Lower lobe of right lung (tissue), 2 donors: ENCODE measurements around the gene MTHFD1L. TPM values are rescaled to one million over a fixed set of nuclear protein-coding genes. Genes with fewer than 3 reads are reported as not detected.

Source experiments
- ATAC-seq, 2 donors: fragments of 200-7000 bp; cut with Tn5 transposase; one replicate each; pipeline ENCODE4 v1.9.1; 2020 to 2022; ENCODE audit warnings: mild to moderate bottlenecking in 2 of 2, moderate library complexity in 2 of 2
- DNase-seq: peaks from one replicate; pipeline ENCODE4 v3.0.0-alpha.2; 2020
- H3K27ac ChIP-seq: fragments of 200-600 bp; one replicate; pipeline ENCODE4 v1.8.0; 2022
- H3K27me3 ChIP-seq: fragments of 200-600 bp; one replicate; pipeline ENCODE4 v1.8.0; 2022; ENCODE audit warnings: low read depth
- H3K36me3 ChIP-seq: fragments of 200-600 bp; one replicate; pipeline ENCODE4 v1.8.0; 2022; ENCODE audit warnings: mild to moderate bottlenecking
- H3K4me1 ChIP-seq: fragments of 200-600 bp; one replicate; pipeline ENCODE4 v1.8.0; 2022
- H3K4me3 ChIP-seq: fragments of 200-600 bp; one replicate; pipeline ENCODE4 v1.8.0; 2022; ENCODE audit warnings: mild to moderate bottlenecking
- H3K9me3 ChIP-seq: fragments of 200-600 bp; one replicate; pipeline ENCODE4 v1.8.0; 2022
- intact Hi-C: fragments of 100-400 bp; cut with DNase I; formaldehyde crosslinking; loops from one replicate; pipeline ENCODE4 v1.11.0; 2022
- total RNA-seq: library from RNA; stranded (reverse); fragmentation: NEBNext Ultra II Directional; extraction: Animal tissue kit (Norgen Biotek cat#: 25700); gene quantifications from one replicate; pipeline ENCODE4 v1.2.1, GENCODE V29; 2021
- TF ChIP-seq, protein P1 (sequence below): fragments of 200-600 bp; IDR thresholded peaks from one replicate; pipeline ENCODE4 v1.8.0; 2022; ENCODE audit warnings: antibody characterized with exemption, mild to moderate bottlenecking
- donor health status: DM: no; HTN: yes; CAD: no; lungs with severe emphysema.

MTHFD1L gene
- total RNA-seq, 1 donor from 2014 or later = 22.1 TPM

DNA sequence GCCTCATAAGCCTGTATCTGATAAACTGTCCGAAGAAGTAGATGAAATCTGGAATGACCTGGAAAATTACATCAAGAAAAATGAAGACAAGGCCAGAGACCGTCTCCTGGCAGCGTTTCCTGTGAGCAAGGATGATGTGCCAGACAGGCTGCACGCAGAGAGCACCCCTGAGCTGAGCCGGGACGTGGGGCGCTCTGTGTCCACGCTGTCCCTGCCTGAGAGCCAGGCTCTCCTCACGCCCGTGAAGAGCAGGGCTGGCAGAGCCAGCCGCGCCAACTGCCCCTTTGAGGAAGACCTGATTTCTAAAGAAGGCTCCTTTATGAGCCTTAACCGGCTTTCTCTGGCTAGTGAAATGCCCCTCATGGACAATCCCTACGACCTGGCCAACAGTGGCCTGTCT, 33.9 kb upstream of the MTHFD1L start:
- no peaks in the 10 kb centered on the region for H3K4me1 ChIP-seq
- TF ChIP-seq, protein P1, sequence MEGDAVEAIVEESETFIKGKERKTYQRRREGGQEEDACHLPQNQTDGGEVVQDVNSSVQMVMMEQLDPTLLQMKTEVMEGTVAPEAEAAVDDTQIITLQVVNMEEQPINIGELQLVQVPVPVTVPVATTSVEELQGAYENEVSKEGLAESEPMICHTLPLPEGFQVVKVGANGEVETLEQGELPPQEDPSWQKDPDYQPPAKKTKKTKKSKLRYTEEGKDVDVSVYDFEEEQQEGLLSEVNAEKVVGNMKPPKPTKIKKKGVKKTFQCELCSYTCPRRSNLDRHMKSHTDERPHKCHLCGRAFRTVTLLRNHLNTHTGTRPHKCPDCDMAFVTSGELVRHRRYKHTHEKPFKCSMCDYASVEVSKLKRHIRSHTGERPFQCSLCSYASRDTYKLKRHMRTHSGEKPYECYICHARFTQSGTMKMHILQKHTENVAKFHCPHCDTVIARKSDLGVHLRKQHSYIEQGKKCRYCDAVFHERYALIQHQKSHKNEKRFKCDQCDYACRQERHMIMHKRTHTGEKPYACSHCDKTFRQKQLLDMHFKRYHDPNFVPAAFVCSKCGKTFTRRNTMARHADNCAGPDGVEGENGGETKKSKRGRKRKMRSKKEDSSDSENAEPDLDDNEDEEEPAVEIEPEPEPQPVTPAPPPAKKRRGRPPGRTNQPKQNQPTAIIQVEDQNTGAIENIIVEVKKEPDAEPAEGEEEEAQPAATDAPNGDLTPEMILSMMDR = no peak
- no peaks in the 10 kb centered on the region for H3K27me3 ChIP-seq
- no peaks in the 10 kb centered on the region for H3K9me3 ChIP-seq
- no peak overlapping the region for H3K4me3 ChIP-seq
- H3K27ac ChIP-seq = no peak overlapping the region
- H3K36me3 ChIP-seq = peaks cover 19% of the 10 kb centered on the region
- intact Hi-C loops = no loop called here
- ATAC-seq (peak in 1 of 2 donors; percentile 11), DNase-seq (no peak)

DNA sequence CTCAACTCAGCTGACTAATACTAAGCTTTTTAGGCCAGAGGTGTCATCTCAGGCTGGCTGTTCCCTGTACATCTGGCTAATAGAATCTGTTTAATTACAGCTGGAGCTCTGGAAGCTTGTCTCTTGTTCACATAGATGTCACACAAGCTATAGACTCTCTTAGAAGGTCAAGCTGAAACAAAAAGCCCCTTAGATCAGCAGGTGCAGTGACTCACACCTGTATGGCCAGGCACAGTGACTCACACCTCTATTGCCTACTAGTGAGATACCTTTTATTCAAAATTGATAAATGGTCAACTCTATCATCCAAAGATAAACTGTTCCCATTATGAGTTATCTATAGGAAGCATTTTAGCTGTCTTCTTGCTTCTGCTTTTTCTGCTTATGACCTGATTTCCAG, 29.9 kb upstream of the MTHFD1L start:
- Histone ChIP-seq H3K27ac (no peak overlapping the region), H3K4me3 (no peak overlapping the region), H3K27me3 (no peaks in the 10 kb centered on the region), H3K36me3 (peaks cover 28% of the 10 kb centered on the region), H3K9me3 (no peaks in the 10 kb centered on the region), H3K4me1 (no peaks in the 10 kb centered on the region)
- DNase-seq = no peak
- intact Hi-C loops = no loop called here
- TF ChIP-seq, protein P1 = no peak
- no peak for ATAC-seq

DNA sequence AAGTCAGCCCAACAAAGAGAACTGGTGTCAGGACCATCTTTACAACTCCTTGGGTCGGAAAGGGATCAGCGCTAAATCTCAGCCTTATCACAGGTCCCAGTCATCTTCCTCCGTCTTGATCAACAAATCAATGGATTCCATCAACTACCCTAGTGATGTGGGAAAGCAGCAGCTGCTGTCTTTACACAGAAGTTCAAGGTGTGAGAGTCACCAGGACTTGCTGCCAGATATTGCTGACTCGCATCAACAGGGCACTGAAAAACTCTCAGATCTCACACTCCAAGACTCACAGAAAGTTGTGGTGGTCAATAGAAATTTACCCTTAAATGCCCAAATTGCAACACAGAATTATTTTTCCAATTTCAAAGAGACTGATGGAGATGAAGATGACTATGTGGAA, 25.3 kb upstream of the MTHFD1L start:
- no peak overlapping the region for H3K4me3 ChIP-seq
- ATAC-seq (no peak), DNase-seq (no peak)
- no peaks in the 10 kb centered on the region for H3K27me3 ChIP-seq
- H3K36me3 ChIP-seq = peaks cover 10% of the 10 kb centered on the region
- intact Hi-C loops = no loop called here
- H3K9me3 ChIP-seq = no peaks in the 10 kb centered on the region
- TF ChIP-seq, protein P1 = no peak
- no peak overlapping the region for H3K27ac ChIP-seq
- no peaks in the 10 kb centered on the region for H3K4me1 ChIP-seq

GRCh38 chr6:150841189-150841588, 24.3 kb upstream of the MTHFD1L start:
- H3K27me3 ChIP-seq = no peaks in the 10 kb centered on the region
- no peak overlapping the region for H3K27ac ChIP-seq
- intact Hi-C loops = no loop called here
- DNase-seq = no peak
- peaks cover 10% of the 10 kb centered on the region for H3K36me3 ChIP-seq
- TF ChIP-seq, protein P1 = no peak
- no peak for ATAC-seq
- no peak overlapping the region for H3K4me3 ChIP-seq
- H3K4me1 ChIP-seq = no peaks in the 10 kb centered on the region
- H3K9me3 ChIP-seq = no peaks in the 10 kb centered on the region

GRCh38 chr6:150841697-150842096, 23.8 kb upstream of the MTHFD1L start:
- ATAC-seq (no peak), DNase-seq (no peak)
- H3K36me3 ChIP-seq = peaks cover 10% of the 10 kb centered on the region
- no peaks in the 10 kb centered on the region for H3K4me1 ChIP-seq
- H3K9me3 ChIP-seq = no peaks in the 10 kb centered on the region
- intact Hi-C loops = no loop called here
- no peak overlapping the region for H3K27ac ChIP-seq
- no peak overlapping the region for H3K4me3 ChIP-seq
- H3K27me3 ChIP-seq = no peaks in the 10 kb centered on the region
- TF ChIP-seq, protein P1 = no peak

DNA sequence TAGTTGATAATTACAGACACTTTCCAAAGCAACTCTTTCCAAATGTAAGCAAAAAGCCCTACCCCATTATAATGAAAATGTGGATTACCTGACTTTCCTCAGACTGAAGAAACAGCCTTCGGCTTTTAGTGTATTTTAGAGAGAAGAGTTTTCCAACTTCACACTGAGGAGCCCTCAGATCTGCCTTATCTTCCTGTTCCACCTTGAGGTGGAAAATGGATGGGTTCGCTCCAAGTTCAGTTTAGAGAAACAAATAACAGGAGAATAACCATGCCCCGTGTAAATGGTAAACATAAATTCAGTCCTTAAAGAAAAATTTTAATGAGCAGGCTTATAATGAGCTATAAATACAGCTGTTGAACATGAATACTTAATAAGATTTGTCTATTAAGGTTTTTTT, 21.1 kb upstream of the MTHFD1L start:
- Histone ChIP-seq H3K27ac (no peak overlapping the region), H3K36me3 (peaks cover 10% of the 10 kb centered on the region), H3K27me3 (no peaks in the 10 kb centered on the region), H3K4me1 (no peaks in the 10 kb centered on the region), H3K4me3 (no peak overlapping the region), H3K9me3 (no peaks in the 10 kb centered on the region)
- intact Hi-C loops = no loop called here
- DNase-seq = no peak
- TF ChIP-seq, protein P1 = no peak
- ATAC-seq = no peak
